Right cardiac atrium (tissue), 5 donors: ENCODE data around the gene SLC9A9. TPM values are rescaled to one million over a fixed set of nuclear protein-coding genes. Genes with fewer than 3 reads are reported as not detected.

Source experiments
- ATAC-seq, 2 donors: fragments of 200-7000 bp; cut with Tn5 transposase; one replicate each; pipeline versions ENCODE4 v1.8.0 to v1.9.1; 2020; ENCODE audit warnings: moderate library complexity in 2 of 2, mild to moderate bottlenecking in 1 of 2
- DNase-seq, 3 donors: peaks; one replicate each; pipeline ENCODE4 v3.0.0-alpha.2; 2020
- H3K27ac ChIP-seq: one replicate; pipeline ENCODE4 v1.5.1; 2013; ENCODE audit warnings: mild to moderate bottlenecking, low read length, control low read depth, moderate library complexity
- H3K27me3 ChIP-seq: one replicate; pipeline ENCODE4 v1.6.1; 2013; ENCODE audit not compliant: control insufficient read depth, insufficient read depth
- H3K4me1 ChIP-seq: one replicate; pipeline ENCODE4 v1.6.1; 2013; ENCODE audit warnings: low read length; ENCODE audit not compliant: control insufficient read depth, insufficient read depth
- H3K4me3 ChIP-seq: one replicate; pipeline ENCODE4 v1.5.1; 2013; ENCODE audit warnings: low read length, control low read depth
- H3K9me3 ChIP-seq: one replicate; pipeline ENCODE4 v1.6.1; 2013; ENCODE audit warnings: low read length; ENCODE audit not compliant: control insufficient read depth
- WGBS: extraction: QIAGEN DNeasy Blood & Tissue Kit; methylation state at CpG from one replicate; pipeline ENCODE4 v1.1.7; 2013; 5-methylcytosine and 5-hydroxymethylcytosine counted together
- intact Hi-C, 4 donors: fragments of 100-400 bp; cut with DNase I; formaldehyde crosslinking; loops; one replicate each; pipeline versions ENCODE4 v1.11.0 to v1.14.0; 2022 to 2023
- polyA plus RNA-seq: library from polyadenylated mRNA; stranded (reverse); fragments of 200-250 nt; gene quantifications from one replicate; pipeline ENCODE4 v1.2.3, GENCODE V29; 2013
- total RNA-seq, 4 donors: library from RNA; stranded (reverse); fragmentation: NEBNext Ultra II Directional; extraction: Animal tissue kit (Norgen Biotek cat#: 25700); gene quantifications; one replicate each; pipeline ENCODE4 v1.2.1, GENCODE V29; 2021
- donor health status: healthy with polysubstance abuse.
- donor health status: DM: no; HTN: yes; CAD: no.
- donor health status: DM: no; HTN: no; CAD: no.
- donor health status: DM: no; HTN: yes; CAD: no; lungs with severe emphysema.
- donor health status: DM: yes; HTN: yes; CAD: no.

The SLC9A9 gene
- total and polyA plus RNA-seq, 5 donors: 3.6 to 14.9 (median 9.2) TPM

DNA sequence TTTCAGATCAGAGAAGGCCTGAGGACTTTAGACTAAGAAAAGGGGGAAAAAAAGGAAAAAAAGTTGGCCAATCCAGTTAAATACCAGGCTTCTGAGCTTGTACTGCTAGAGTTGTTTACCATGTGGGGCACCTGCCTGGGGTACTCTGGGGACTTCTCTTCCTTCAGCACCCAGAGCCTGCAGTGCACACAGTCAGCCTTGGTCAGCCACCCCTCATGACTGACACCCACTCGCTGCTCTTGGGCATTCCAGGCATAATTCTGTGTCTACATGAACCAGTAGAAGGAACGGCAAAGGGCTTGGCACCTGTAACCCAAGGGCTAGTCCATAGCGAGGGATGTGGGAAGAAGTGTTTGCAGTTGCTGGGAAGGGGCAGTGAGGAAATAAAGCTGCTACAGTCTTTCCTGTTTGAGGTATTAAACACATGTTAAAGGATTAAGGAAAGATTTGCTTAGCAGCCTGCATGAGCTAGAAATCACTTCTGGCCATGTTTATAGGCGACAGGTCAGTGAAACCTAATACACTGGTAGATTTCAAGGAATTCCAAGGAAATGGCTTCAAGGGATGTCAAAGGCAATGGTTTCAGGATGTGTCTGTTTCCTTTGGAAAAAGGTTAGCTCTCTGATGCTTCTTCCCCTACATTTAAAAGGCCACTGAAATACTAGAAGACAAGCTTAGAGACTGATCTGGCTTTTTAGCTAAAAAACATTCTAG lies 496.2 kb downstream of the SLC9A9 start:
- ATAC-seq: no peak

GRCh38 chr3:143351354-143351753 lies 496.9 kb downstream of the SLC9A9 start:
- ATAC-seq: no peak
- Histone ChIP-seq H3K27ac (no peak overlapping the region), H3K9me3 (no peaks in the 10 kb centered on the region), H3K4me3 (no peak overlapping the region), H3K4me1 (no peaks in the 10 kb centered on the region), H3K27me3 (no peaks in the 10 kb centered on the region)
- DNase-seq: no peak
- WGBS: 46% methylated on average over 2 of the region's 2 CpGs
- intact Hi-C loops: no loop called here

More for the DNA sequence above, 496.2 kb downstream of the SLC9A9 start:
- DNase-seq: no peak
- 66% methylated on average over 4 of the region's 4 CpGs for WGBS
- no peak overlapping the region for H3K27ac ChIP-seq
- H3K4me1 ChIP-seq: no peaks in the 10 kb centered on the region
- H3K9me3 ChIP-seq: no peaks in the 10 kb centered on the region
- no peak overlapping the region for H3K4me3 ChIP-seq
- intact Hi-C loops: no loop called here
- no peaks in the 10 kb centered on the region for H3K27me3 ChIP-seq

- ATAC-seq (no peak), DNase-seq (no peak)
- WGBS: 95% methylated on average over 2 of the region's 2 CpGs
- no peak overlapping the region for H3K4me3 ChIP-seq
- H3K27ac ChIP-seq: no peak overlapping the region
- intact Hi-C loops: no loop called here
- no peaks in the 10 kb centered on the region for H3K27me3 ChIP-seq
- no peaks in the 10 kb centered on the region for H3K9me3 ChIP-seq
- H3K4me1 ChIP-seq: no peaks in the 10 kb centered on the region
These were observed 498.8 kb downstream of the SLC9A9 start for GRCh38 chr3:143349455-143349854.

GRCh38 chr3:143348486-143349327 lies 499.6 kb downstream of the SLC9A9 start:
- H3K9me3 ChIP-seq: no peaks in the 10 kb centered on the region
- ATAC-seq: no peak
- no peak overlapping the region for H3K27ac ChIP-seq
- no peak overlapping the region for H3K4me3 ChIP-seq
- intact Hi-C loops: no loop called here
- DNase-seq: no peak
- H3K27me3 ChIP-seq: no peaks in the 10 kb centered on the region
- WGBS: 71% methylated on average over 5 of the region's 5 CpGs
- no peaks in the 10 kb centered on the region for H3K4me1 ChIP-seq

GRCh38 chr3:143344516-143345165 lies 503.6 kb downstream of the SLC9A9 start:
- H3K9me3 ChIP-seq: no peaks in the 10 kb centered on the region
- DNase-seq: no peak
- no peak overlapping the region for H3K27ac ChIP-seq
- 57% methylated on average over 1 of the region's 1 CpG for WGBS
- ATAC-seq: no peak
- H3K4me1 ChIP-seq: no peaks in the 10 kb centered on the region
- intact Hi-C loops: no loop called here
- H3K4me3 ChIP-seq: no peak overlapping the region
- no peaks in the 10 kb centered on the region for H3K27me3 ChIP-seq

GRCh38 chr3:143343944-143344343 lies 504.3 kb downstream of the SLC9A9 start:
- no peak overlapping the region for H3K4me3 ChIP-seq
- no peak overlapping the region for H3K27ac ChIP-seq
- H3K4me1 ChIP-seq: no peaks in the 10 kb centered on the region
- intact Hi-C loops: no loop called here
- ATAC-seq (no peak), DNase-seq (no peak)
- H3K9me3 ChIP-seq: no peaks in the 10 kb centered on the region
- no peaks in the 10 kb centered on the region for H3K27me3 ChIP-seq
- 82% methylated on average over 1 of the region's 1 CpG for WGBS

- DNase-seq (no peak), ATAC-seq (no peak)
- Histone ChIP-seq H3K27ac (no peak overlapping the region), H3K4me1 (no peaks in the 10 kb centered on the region), H3K27me3 (no peaks in the 10 kb centered on the region), H3K9me3 (no peaks in the 10 kb centered on the region), H3K4me3 (no peak overlapping the region)
- intact Hi-C loops: no loop called here
- WGBS: 83% methylated on average over 1 of the region's 1 CpG
These were observed 505.2 kb downstream of the SLC9A9 start for GRCh38 chr3:143343031-143343430.

DNA sequence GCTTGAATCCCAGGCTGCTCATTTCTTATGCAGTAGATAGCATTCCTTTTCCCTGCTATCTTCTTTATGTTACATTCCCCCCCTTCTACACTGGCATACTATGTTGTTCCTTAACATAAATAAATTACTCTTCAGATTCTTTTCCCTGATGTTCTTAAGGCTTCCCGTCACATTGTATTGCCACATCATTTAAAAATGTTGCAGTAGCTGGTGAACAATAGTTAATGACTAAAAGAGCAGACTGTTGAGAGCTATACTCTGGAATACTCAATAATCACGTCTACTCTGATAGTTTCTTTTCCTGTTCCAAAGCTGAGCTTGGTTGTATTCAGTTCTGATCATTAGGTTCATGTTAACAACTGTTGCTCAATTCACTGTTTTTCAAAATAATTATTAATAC lies 508.8 kb downstream of the SLC9A9 start:
- intact Hi-C loops: no loop called here
- Histone ChIP-seq H3K27ac (no peak overlapping the region), H3K4me3 (no peak overlapping the region), H3K27me3 (no peaks in the 10 kb centered on the region), H3K4me1 (no peaks in the 10 kb centered on the region), H3K9me3 (no peaks in the 10 kb centered on the region)
- WGBS: 83% methylated on average over 2 of the region's 2 CpGs
- DNase-seq: no peak
- no peak for ATAC-seq

- Histone ChIP-seq H3K27ac (no peak overlapping the region), H3K4me3 (no peak overlapping the region), H3K27me3 (no peaks in the 10 kb centered on the region), H3K9me3 (no peaks in the 10 kb centered on the region), H3K4me1 (no peaks in the 10 kb centered on the region)
- DNase-seq (no peak), ATAC-seq (no peak)
- 77% methylated on average over 2 of the region's 2 CpGs for WGBS
- intact Hi-C loops: no loop called here
These were observed 510.9 kb downstream of the SLC9A9 start for GRCh38 chr3:143337387-143337786.

- ATAC-seq (no peak), DNase-seq (no peak)
- no peak overlapping the region for H3K4me3 ChIP-seq
- H3K9me3 ChIP-seq: no peaks in the 10 kb centered on the region
- H3K4me1 ChIP-seq: no peaks in the 10 kb centered on the region
- H3K27ac ChIP-seq: no peak overlapping the region
- H3K27me3 ChIP-seq: no peaks in the 10 kb centered on the region
- 95% methylated on average over 4 of the region's 4 CpGs for WGBS
- intact Hi-C loops: no loop called here
These were observed 514.0 kb downstream of the SLC9A9 start for GRCh38 chr3:143334231-143334630.

GRCh38 chr3:143333367-143333766 lies 514.9 kb downstream of the SLC9A9 start:
- H3K4me1 ChIP-seq: no peaks in the 10 kb centered on the region
- ATAC-seq (no peak), DNase-seq (no peak)
- H3K4me3 ChIP-seq: no peak overlapping the region
- no peaks in the 10 kb centered on the region for H3K9me3 ChIP-seq
- H3K27ac ChIP-seq: no peak overlapping the region
- no peaks in the 10 kb centered on the region for H3K27me3 ChIP-seq
- 71% methylated on average over 2 of the region's 2 CpGs for WGBS
- intact Hi-C loops: no loop called here
